HL-60 (cell line): Measurements from ENCODE around the gene SLC38A1.

Experiments used
- POLR2AphosphoS5 ChIP-seq: IDR thresholded peaks from 2 replicates; pipeline ENCODE4 v1.6.1; 2012; ENCODE audit warnings: low read depth
- TF ChIP-seq, protein P1 (sequence below): IDR thresholded peaks from one replicate; pipeline ENCODE4 v1.5.1; 2011; ENCODE audit warnings: low read length, control low read depth, inconsistent platforms; ENCODE audit not compliant: insufficient read depth
- TF ChIP-seq, protein P2 (sequence below): IDR thresholded peaks from 2 replicates; pipeline ENCODE4 v1.6.1; 2012; ENCODE audit warnings: low read depth; ENCODE audit not compliant: insufficient replicate concordance

DNA sequence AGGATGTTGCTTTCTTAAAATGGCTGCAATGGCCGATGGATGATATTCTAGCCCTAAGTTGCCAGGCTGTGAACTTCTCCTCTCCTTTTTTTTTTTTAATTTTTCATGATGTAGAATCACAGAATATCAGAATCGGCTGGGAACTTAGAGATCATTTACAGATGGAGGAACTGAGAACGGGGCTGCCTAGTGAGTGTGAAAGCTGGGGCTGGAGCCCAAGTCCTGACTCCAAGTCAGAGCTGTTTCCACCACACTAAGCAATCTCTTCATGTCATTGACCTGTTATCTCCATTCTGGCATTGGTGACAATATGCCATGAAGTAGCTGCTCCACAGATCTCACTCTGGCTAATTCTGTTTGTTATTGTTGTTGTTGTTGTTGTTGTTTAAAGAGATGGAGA lies 121.7 kb downstream of the SLC38A1 start:
- TF ChIP-seq POLR2AphosphoS5: no peak
- TF ChIP-seq, protein P1, sequence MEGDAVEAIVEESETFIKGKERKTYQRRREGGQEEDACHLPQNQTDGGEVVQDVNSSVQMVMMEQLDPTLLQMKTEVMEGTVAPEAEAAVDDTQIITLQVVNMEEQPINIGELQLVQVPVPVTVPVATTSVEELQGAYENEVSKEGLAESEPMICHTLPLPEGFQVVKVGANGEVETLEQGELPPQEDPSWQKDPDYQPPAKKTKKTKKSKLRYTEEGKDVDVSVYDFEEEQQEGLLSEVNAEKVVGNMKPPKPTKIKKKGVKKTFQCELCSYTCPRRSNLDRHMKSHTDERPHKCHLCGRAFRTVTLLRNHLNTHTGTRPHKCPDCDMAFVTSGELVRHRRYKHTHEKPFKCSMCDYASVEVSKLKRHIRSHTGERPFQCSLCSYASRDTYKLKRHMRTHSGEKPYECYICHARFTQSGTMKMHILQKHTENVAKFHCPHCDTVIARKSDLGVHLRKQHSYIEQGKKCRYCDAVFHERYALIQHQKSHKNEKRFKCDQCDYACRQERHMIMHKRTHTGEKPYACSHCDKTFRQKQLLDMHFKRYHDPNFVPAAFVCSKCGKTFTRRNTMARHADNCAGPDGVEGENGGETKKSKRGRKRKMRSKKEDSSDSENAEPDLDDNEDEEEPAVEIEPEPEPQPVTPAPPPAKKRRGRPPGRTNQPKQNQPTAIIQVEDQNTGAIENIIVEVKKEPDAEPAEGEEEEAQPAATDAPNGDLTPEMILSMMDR: no peak
- TF ChIP-seq, protein P2, sequence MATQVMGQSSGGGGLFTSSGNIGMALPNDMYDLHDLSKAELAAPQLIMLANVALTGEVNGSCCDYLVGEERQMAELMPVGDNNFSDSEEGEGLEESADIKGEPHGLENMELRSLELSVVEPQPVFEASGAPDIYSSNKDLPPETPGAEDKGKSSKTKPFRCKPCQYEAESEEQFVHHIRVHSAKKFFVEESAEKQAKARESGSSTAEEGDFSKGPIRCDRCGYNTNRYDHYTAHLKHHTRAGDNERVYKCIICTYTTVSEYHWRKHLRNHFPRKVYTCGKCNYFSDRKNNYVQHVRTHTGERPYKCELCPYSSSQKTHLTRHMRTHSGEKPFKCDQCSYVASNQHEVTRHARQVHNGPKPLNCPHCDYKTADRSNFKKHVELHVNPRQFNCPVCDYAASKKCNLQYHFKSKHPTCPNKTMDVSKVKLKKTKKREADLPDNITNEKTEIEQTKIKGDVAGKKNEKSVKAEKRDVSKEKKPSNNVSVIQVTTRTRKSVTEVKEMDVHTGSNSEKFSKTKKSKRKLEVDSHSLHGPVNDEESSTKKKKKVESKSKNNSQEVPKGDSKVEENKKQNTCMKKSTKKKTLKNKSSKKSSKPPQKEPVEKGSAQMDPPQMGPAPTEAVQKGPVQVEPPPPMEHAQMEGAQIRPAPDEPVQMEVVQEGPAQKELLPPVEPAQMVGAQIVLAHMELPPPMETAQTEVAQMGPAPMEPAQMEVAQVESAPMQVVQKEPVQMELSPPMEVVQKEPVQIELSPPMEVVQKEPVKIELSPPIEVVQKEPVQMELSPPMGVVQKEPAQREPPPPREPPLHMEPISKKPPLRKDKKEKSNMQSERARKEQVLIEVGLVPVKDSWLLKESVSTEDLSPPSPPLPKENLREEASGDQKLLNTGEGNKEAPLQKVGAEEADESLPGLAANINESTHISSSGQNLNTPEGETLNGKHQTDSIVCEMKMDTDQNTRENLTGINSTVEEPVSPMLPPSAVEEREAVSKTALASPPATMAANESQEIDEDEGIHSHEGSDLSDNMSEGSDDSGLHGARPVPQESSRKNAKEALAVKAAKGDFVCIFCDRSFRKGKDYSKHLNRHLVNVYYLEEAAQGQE: no peak
